NCI-H2081 treated with DMSO at 0.1 percent for 48 hours (cell line): Measurements from ENCODE around the gene TNP1.

Experiments
- DNase-seq: peaks from one replicate; lab custom pipeline; 2025; lab: John Stamatoyannopoulos, UW

The TNP1 gene

GRCh38 chr2:216859944-216860343, at the start of gene TNP1:
TSS of gene TNP1 (minus strand) at chr2:216860064. CDS start at chr2:216860034, 30 bp downstream.
- DNase-seq, result no peak

GRCh38 chr2:216908300-216908699, 48.4 kb upstream of the TNP1 start:
- DNase-seq, result no peak

GRCh38 chr2:216905649-216906329, 45.9 kb upstream of the TNP1 start:
- no peak for DNase-seq

GRCh38 chr2:216904974-216905373, 45.1 kb upstream of the TNP1 start:
- no peak for DNase-seq

- DNase-seq, result no peak
These were observed 44.7 kb upstream of the TNP1 start for GRCh38 chr2:216904554-216904953.

GRCh38 chr2:216903470-216903869, 43.6 kb upstream of the TNP1 start:
- no peak for DNase-seq

GRCh38 chr2:216901273-216901672, 41.4 kb upstream of the TNP1 start:
- DNase-seq, result no peak

GRCh38 chr2:216900406-216900805, 40.5 kb upstream of the TNP1 start:
- DNase-seq, result no peak

- DNase-seq, result no peak
These were observed 37.8 kb upstream of the TNP1 start for GRCh38 chr2:216897561-216898203.

GRCh38 chr2:216890138-216890537, 30.3 kb upstream of the TNP1 start:
- DNase-seq, result no peak

- DNase-seq, result no peak
These were observed 29.2 kb upstream of the TNP1 start for GRCh38 chr2:216888887-216889622.

- no peak for DNase-seq
These were observed 28.2 kb upstream of the TNP1 start for GRCh38 chr2:216888081-216888480.

GRCh38 chr2:216887138-216887537, 27.3 kb upstream of the TNP1 start:
- no peak for DNase-seq

GRCh38 chr2:216885117-216885553, 25.3 kb upstream of the TNP1 start:
- DNase-seq, result no peak

GRCh38 chr2:216884347-216884746, 24.5 kb upstream of the TNP1 start:
- DNase-seq, result no peak

- DNase-seq, result no peak
These were observed 23.0 kb upstream of the TNP1 start for GRCh38 chr2:216882876-216883275.

GRCh38 chr2:216881411-216881810, 21.5 kb upstream of the TNP1 start:
- no peak for DNase-seq

GRCh38 chr2:216880509-216881184, 20.8 kb upstream of the TNP1 start:
- DNase-seq, result no peak

- DNase-seq, result no peak
These were observed 20.1 kb upstream of the TNP1 start for GRCh38 chr2:216879727-216880508.

- no peak for DNase-seq
These were observed 18.2 kb upstream of the TNP1 start for GRCh38 chr2:216878072-216878471.

- no peak for DNase-seq
These were observed 17.2 kb upstream of the TNP1 start for GRCh38 chr2:216877085-216877484.

- no peak for DNase-seq
These were observed 16.0 kb upstream of the TNP1 start for GRCh38 chr2:216875862-216876261.
